ENCODE data around the gene NUP160. TPM values are rescaled to one million over a fixed set of nuclear protein-coding genes. Genes with fewer than 3 reads are reported as not detected.

The NUP160 gene, protein sequence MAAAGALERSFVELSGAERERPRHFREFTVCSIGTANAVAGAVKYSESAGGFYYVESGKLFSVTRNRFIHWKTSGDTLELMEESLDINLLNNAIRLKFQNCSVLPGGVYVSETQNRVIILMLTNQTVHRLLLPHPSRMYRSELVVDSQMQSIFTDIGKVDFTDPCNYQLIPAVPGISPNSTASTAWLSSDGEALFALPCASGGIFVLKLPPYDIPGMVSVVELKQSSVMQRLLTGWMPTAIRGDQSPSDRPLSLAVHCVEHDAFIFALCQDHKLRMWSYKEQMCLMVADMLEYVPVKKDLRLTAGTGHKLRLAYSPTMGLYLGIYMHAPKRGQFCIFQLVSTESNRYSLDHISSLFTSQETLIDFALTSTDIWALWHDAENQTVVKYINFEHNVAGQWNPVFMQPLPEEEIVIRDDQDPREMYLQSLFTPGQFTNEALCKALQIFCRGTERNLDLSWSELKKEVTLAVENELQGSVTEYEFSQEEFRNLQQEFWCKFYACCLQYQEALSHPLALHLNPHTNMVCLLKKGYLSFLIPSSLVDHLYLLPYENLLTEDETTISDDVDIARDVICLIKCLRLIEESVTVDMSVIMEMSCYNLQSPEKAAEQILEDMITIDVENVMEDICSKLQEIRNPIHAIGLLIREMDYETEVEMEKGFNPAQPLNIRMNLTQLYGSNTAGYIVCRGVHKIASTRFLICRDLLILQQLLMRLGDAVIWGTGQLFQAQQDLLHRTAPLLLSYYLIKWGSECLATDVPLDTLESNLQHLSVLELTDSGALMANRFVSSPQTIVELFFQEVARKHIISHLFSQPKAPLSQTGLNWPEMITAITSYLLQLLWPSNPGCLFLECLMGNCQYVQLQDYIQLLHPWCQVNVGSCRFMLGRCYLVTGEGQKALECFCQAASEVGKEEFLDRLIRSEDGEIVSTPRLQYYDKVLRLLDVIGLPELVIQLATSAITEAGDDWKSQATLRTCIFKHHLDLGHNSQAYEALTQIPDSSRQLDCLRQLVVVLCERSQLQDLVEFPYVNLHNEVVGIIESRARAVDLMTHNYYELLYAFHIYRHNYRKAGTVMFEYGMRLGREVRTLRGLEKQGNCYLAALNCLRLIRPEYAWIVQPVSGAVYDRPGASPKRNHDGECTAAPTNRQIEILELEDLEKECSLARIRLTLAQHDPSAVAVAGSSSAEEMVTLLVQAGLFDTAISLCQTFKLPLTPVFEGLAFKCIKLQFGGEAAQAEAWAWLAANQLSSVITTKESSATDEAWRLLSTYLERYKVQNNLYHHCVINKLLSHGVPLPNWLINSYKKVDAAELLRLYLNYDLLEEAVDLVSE (N-terminal part only)
- total RNA-seq (2021; fragmentation: NEBNext Ultra II Directional; extraction: Animal tissue kit (Norgen Biotek cat#: 25700)), result 98.8 and 100 TPM in 2 replicates
- polyA plus RNA-seq (2011; rRNA removed), result 29.3 and 44.6 TPM in 2 replicates
- 48.1 TPM for polyA plus RNA-seq (2011; cell fraction: cytosol; rRNA removed)
- polyA plus RNA-seq (2011; cell fraction: nucleus; rRNA removed), result 39.3 TPM
- 48.8 to 89.9 TPM (median 64.1 TPM) in 4 replicates for polyA plus RNA-seq (2012, experiment 1 of 2)
- 4.0 TPM for polyA plus RNA-seq (2012, experiment 2 of 2)
- polyA plus RNA-seq (2013, experiment 1 of 2), result 41.4 TPM
- 36.7 TPM for polyA plus RNA-seq (2013, experiment 2 of 2)
- polyA minus RNA-seq (2011; rRNA and poly(A)+ RNA removed), result 179 and 250 TPM in 2 replicates
- polyA minus RNA-seq (2011; cell fraction: cytosol; rRNA and poly(A)+ RNA removed), result 70.5 TPM
- polyA minus RNA-seq (2011; cell fraction: nucleus; rRNA and poly(A)+ RNA removed), result 97.0 TPM
- long read RNA-seq, experiment 1, full-length matches to known transcripts, result 22 of 109 reads
- long read RNA-seq, experiment 1, partial matches to known transcripts, result 60 of 109 reads
- long read RNA-seq, experiment 1, other reads (novel, unspliced or antisense), result 27 of 109 reads
- long read RNA-seq, experiment 2, full-length matches to known transcripts, result 5 of 20 reads
- long read RNA-seq, experiment 2, partial matches to known transcripts, result 9 of 20 reads
- long read RNA-seq, experiment 2, other reads (novel, unspliced or antisense), result 6 of 20 reads

DNA sequence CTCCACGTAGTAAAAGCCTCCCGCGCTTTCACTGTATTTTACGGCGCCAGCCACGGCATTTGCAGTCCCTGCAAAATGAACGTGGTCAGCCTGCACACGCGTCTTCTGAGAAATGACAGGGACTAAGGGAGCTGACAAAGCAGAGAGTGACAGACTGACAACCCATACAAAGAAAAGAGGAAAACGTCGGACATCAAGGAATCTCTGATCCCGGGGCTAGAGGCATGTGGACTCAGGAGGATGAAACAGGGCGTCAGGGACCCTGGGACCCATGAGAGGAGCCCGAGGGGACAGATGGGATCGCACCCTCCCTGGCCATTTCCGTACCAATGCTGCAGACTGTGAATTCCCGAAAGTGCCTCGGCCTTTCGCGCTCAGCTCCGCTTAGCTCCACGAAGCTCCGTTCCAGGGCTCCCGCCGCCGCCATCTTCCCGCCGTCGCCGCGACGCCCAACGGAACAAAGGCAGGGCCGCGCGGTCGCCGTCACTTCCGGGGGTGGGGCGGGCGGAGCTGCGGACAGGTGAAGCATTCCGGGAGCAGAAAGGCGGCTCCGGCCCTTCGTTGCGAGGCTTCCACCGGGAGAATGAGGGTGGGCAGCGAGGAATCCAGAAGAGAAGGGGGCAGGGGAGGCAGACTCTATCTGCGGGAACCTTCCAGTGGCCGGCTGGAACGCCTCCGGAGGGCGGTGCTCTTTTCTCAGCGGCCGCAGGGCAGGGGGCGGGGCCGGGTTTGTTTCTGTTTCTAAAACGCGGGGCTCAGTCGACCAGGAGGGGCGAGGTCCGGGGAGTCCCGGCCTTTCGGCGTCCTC is at the start of gene NUP160:
Gene NUP160, minus strand, starts transcription at position 459 of the 808 bp plus-strand sequence. Its CDS starts 32 bp downstream, at position 427.
- ChIA-PET CTCF (ENCODE audit: partially characterized antibody) (interaction anchor here (1.0 kb wide), 1 partner anchor 17 kb away, joined by 5 read pairs; no protein-coding TSS in a partner anchor), POLR2A (ENCODE audit: partially characterized antibody) (interaction anchor here (0.6 to 1.7 kb wide), 14 partner anchors 9 to 1148 kb away, joined by 3 to 10 read pairs (median 3); partner anchors contain the start of genes AGBL2, ARHGAP1, FNBP4 and KBTBD4)
- Histone ChIP-seq H3K9ac (replicated peaks in 1 of 4; ENCODE audit: extremely low read depth in 1 of 4, low read depth in 3 of 4, low read length in 3 of 4) (peak within 1 kb of the TSS; percentile 97 to 100 (median 99)), H3K56ac (replicated peaks; ENCODE audit: insufficient read length, low read depth, low read length) (peak within 1 kb of the TSS; percentile 49), H2BK20ac (ENCODE audit: low read length) (no peak within 1 kb of the TSS), H2AFZ (ENCODE audit: low read length) (peak within 1 kb of the TSS; percentile 100), H3K23ac (ENCODE audit: insufficient read length) (no peak within 1 kb of the TSS), H2AK5ac (ENCODE audit: low read depth, low read length) (peak within 1 kb of the TSS; percentile 92; the same call in 1 of the 2 replicates), H2BK5ac (ENCODE audit: low read depth, low read length) (peak within 1 kb of the TSS; percentile 99), H3K27me3 (replicated peaks in 1 of 4; ENCODE audit: control insufficient read depth in 3 of 4, extremely low read depth in 1 of 4, insufficient read depth in 3 of 4, low read length in 3 of 4) (no peaks in the 10 kb centered on the region), H3K36me3 (ENCODE audit: control insufficient read depth in 2 of 4, insufficient read depth in 4 of 4, low read length in 3 of 4) (peaks cover 7 to 30% (median 24%) of the 10 kb centered on the region in 4 experiments; a peak in 7 of 8 replicates), H2BK120ac (replicated peaks; ENCODE audit: low read depth, low read length) (no peak within 1 kb of the TSS), H3K23me2 (ENCODE audit: low read depth, low read length) (peaks cover 14% of the 10 kb centered on the region), H4K91ac (replicated peaks; ENCODE audit: insufficient read length, low read length) (peak within 1 kb of the TSS; percentile 75), H3K14ac (ENCODE audit: insufficient read length) (no peak within 1 kb of the TSS), H3K79me1 (ENCODE audit: low read depth, low read length) (peaks cover 10% of the 10 kb centered on the region; the same call in 1 of the 2 replicates), H3K9me3 (ENCODE audit: insufficient read depth in 2 of 2, low read depth in 1 of 2, low read length in 1 of 2) (no peaks in the 10 kb centered on the region), H3K4me2 (ENCODE audit: insufficient read depth in 1 of 2, low read depth in 2 of 2, low read length in 2 of 2) (peak within 1 kb of the TSS; percentile 83 to 95), H3K4me1 (replicated peaks in 1 of 4; ENCODE audit: control insufficient read depth in 3 of 4, insufficient read depth in 4 of 4, low read length in 3 of 4) (peaks cover 0 to 8% (median 3%) of the 10 kb centered on the region in 4 experiments; a peak in 5 of 7 replicates), H2BK12ac (ENCODE audit: low read depth, low read length) (peak within 1 kb of the TSS; percentile 88; the same call in 1 of the 2 replicates), H3K27ac (ENCODE audit: low read depth, low read length) (peak within 1 kb of the TSS; percentile 100), H4K5ac (ENCODE audit: insufficient read length, low read depth, low read length) (peak within 1 kb of the TSS; percentile 78), H3K4ac (replicated peaks; ENCODE audit: insufficient read length, low read depth, low read length) (peak within 1 kb of the TSS; percentile 10), H3K79me2 (ENCODE audit: control insufficient read depth in 1 of 2, insufficient read depth in 2 of 2, low read length in 2 of 2) (peaks cover 11 to 47% of the 10 kb centered on the region in 2 experiments), H4K20me1 (replicated peaks in 1 of 2; ENCODE audit: control insufficient read depth in 1 of 2, insufficient read depth in 2 of 2, low read length in 2 of 2) (peaks cover 2 to 7% of the 10 kb centered on the region in 2 experiments), H2BK15ac (ENCODE audit: low read length) (no peak within 1 kb of the TSS), H3K4me3 (ENCODE audit: extremely low read depth in 1 of 4, insufficient read depth in 2 of 4, low read depth in 3 of 4, low read length in 4 of 4) (peak within 1 kb of the TSS; percentile 96 to 100 (median 99)), H4K8ac (ENCODE audit: extremely low read depth, insufficient read depth, low read length) (peak within 1 kb of the TSS; percentile 99; the same call in 1 of the 2 replicates), H3K18ac (ENCODE audit: extremely low read depth, low read length) (peak within 1 kb of the TSS; percentile 63)
- FAIRE-seq (no peak), DNase-seq (ENCODE audit: low read depth in 1 of 2, low spot score in 2 of 2) (peak; percentile 29 to 95)
- WGBS, 2 experiments (ENCODE audit: extremely low coverage in 1 of 2, insufficient coverage in 1 of 2, insufficient read length in 1 of 2, insufficient replicate concordance in 2 of 2, low coverage in 1 of 2, low lambda C conversion rate in 2 of 2, missing lambda C conversion rate in 1 of 2), result 1% methylated on average over 59 of the region's 66 CpGs; no CpG with 5 or more reads in 1 of the 2 experiments
- TF ChIP-seq CBX8 (IDR thresholded peaks at IDR 0.05; ENCODE audit: borderline replicate concordance, low read depth, low read length), result no peak
